Stomach (tissue), 9 donors: ENCODE measurements around the gene NGB. TPM values are rescaled to one million over a fixed set of nuclear protein-coding genes. Genes with fewer than 3 reads are reported as not detected.
"Not testable (repeated sequence)": the region's sequence is repeated elsewhere in the genome, so short reads cannot be mapped to it uniquely, and the experiment has no call there.

Experiments
- DNase-seq, 2 donors: peaks; one replicate each; pipeline versions ENCODE4 v3.0.0 to v3.0.0-alpha.2; 2013 to 2019
- H3K27ac ChIP-seq, 5 donors: fragments of 200-600 bp in 4 of 5; sonication (generic) in 4 of 5; one replicate each; pipeline ENCODE4 v1.5.1; 2013 to 2019; ENCODE audit warnings: mild to moderate bottlenecking in 1 of 5, moderate library complexity in 1 of 5
- H3K27me3 ChIP-seq, 3 donors: fragments of 200-600 bp; sonication (generic); one replicate each; pipeline ENCODE4 v1.5.1; 2017 to 2019; ENCODE audit warnings: mixed run types in 1 of 3
- H3K36me3 ChIP-seq, 4 donors: fragments of 200-600 bp; sonication (generic); 1 replicate in 3 of 4; 2 replicates in 1 of 4; pipeline ENCODE4 v1.5.1; 2016 to 2019
- H3K4me1 ChIP-seq, 4 donors: fragments of 200-600 bp; sonication (generic); one replicate each; pipeline ENCODE4 v1.5.1; 2016 to 2019
- H3K4me3 ChIP-seq, 4 donors: fragments of 200-600 bp; sonication (generic) in 3 of 4; one replicate each; pipeline ENCODE4 v1.5.1; 2016 to 2019; ENCODE audit warnings: mild to moderate bottlenecking in 1 of 4
- H3K9me3 ChIP-seq, 4 donors: fragments of 200-600 bp; sonication (generic); one replicate each; pipeline ENCODE4 v1.5.1; 2016 to 2019
- CTCF ChIP-seq, 7 experiments: fragments of 450-650 bp in 4 of 7; fragments of 200-600 bp in 3 of 7; sonication (generic) in 3 of 7; IDR thresholded peaks; one replicate each; pipeline ENCODE4 v1.5.1; 2016 to 2019; ENCODE audit warnings: antibody characterized with exemption in 7 of 7, control low read depth in 2 of 7, mild to moderate bottlenecking in 1 of 7
- EP300 ChIP-seq: sonication (generic); formaldehyde crosslinking; IDR thresholded peaks from one replicate; pipeline ENCODE4 v1.6.1; 2017; ENCODE audit warnings: antibody characterized with exemption
- POLR2A ChIP-seq, 4 donors: fragments of 450-650 bp; IDR thresholded peaks; one replicate each; pipeline ENCODE4 v1.6.1; 2016; ENCODE audit warnings: antibody characterized with exemption in 4 of 4, control low read depth in 2 of 4, mild to moderate bottlenecking in 1 of 4, moderate library complexity in 1 of 4
- POLR2AphosphoS5 ChIP-seq, 3 donors: sonication (generic); formaldehyde crosslinking; IDR thresholded peaks; one replicate each; pipeline ENCODE4 v1.6.1; 2016; ENCODE audit warnings: antibody characterized with exemption in 3 of 3
- WGBS, 5 donors: extraction: QIAGEN DNeasy Blood & Tissue Kit in 3 of 5; methylation state at CpG; one replicate each; pipeline versions ENCODE4 v1.1.5 to v1.1.7; 2013 to 2018; 5-methylcytosine and 5-hydroxymethylcytosine counted together
- intact Hi-C: fragments of 100-400 bp; cut with DNase I; formaldehyde crosslinking; loops from one replicate; pipeline ENCODE4 v1.15.1; 2023; ENCODE audit warnings: low total_unique reads
- polyA plus RNA-seq, 3 donors: library from polyadenylated mRNA; stranded (reverse); fragments of 200-250 nt; gene quantifications; one replicate each; pipeline ENCODE4 v1.2.3, GENCODE V29; 2013
- total RNA-seq, 5 donors: library from RNA; depleted of rRNA; stranded (reverse); fragments of >200 nt; gene quantifications; one replicate each; pipeline versions ENCODE4 v1.1.0 to v1.2.3, GENCODE V29; 2014 to 2016
- donor health status: healthy with polysubstance abuse.
- donor health status: Bipolar disorder and iron deficiency.
- donor health status: healthy.

The NGB gene
- total and polyA plus RNA-seq, 8 donors, result 0.18 to 47.2 (median 1.8) TPM; not detected in 3

DNA sequence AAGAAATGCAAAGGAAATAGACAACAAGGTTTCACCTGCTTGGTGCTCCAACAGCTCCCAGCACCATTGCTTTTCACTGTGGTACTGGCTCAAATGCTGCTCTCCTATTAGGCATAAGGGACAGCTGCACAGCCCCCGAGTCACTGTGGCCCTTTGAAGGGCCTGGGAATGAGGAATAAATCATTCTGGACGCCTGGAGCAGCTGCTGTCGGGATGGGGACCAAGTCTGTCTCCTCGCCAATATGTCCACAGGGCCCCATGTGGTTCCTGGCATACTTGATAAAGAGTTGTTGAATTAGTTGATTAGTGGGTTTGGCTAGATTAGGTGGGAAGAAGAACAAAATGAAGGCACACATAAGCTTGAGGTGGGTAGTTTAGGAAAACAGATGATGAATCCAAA, 13.1 kb upstream of the NGB start:
- TF ChIP-seq EP300 (no peak), POLR2A (IDR thresholded peaks at IDR 0.05) (no peak), CTCF (IDR thresholded peaks at IDR 0.05) (no peak), POLR2AphosphoS5 (IDR thresholded peaks at IDR 0.05) (no peak)
- Histone ChIP-seq H3K4me1 (no peaks in the 10 kb centered on the region), H3K27me3 (no peaks in the 10 kb centered on the region), H3K4me3 (no peak overlapping the region), H3K9me3 (no peaks in the 10 kb centered on the region), H3K27ac (no peak overlapping the region), H3K36me3 (peaks cover 50 to 100% (median 95%) of the 10 kb centered on the region in 4 donors)
- 29 to 60% (median 42%) methylated on average over 4 of the region's 4 CpGs for WGBS, 5 donors
- no peak for DNase-seq
- intact Hi-C loops, result no loop called here

DNA sequence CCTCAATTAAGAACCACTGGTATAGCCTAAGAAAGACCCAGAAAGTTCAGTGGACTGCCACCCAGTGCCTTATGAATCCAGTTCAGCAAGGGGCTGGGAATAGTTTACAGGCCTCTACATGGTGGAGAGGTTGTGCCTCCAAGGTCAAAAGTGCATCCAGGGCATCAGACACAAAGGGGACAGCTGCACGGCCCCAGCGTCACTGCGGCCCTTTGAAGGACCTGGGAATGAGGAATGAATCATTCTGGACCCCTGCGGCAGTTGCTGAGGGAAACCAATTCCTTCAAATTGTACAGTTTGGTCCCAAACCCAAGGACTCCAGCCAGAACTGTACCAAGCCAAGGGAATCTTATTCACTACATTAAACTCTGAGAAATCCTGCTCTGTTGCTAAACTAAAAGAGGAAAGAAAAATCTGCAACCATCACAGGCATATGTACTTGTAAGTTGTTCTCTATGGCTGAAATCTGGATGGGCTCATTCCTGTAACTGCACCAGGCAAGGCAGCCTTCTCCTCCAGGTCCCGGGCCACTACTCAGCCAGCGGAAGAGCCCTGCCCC, 10.9 kb upstream of the NGB start:
- H3K9me3 ChIP-seq, result no peaks in the 10 kb centered on the region
- H3K27me3 ChIP-seq, result no peaks in the 10 kb centered on the region
- no peaks in the 10 kb centered on the region for H3K4me1 ChIP-seq
- WGBS, 5 donors, result 90 to 98% (median 94%) methylated on average over 6 of the region's 6 CpGs
- no peak overlapping the region for H3K27ac ChIP-seq
- DNase-seq, result no peak
- no peak for TF ChIP-seq POLR2AphosphoS5 (IDR thresholded peaks at IDR 0.05)
- H3K4me3 ChIP-seq, result no peak overlapping the region
- H3K36me3 ChIP-seq, result peaks cover 53 to 100% (median 97%) of the 10 kb centered on the region in 4 donors
- intact Hi-C loops, result no loop called here

- intact Hi-C loops, H3K27ac ChIP-seq, DNase-seq, H3K4me1 ChIP-seq, H3K4me3 ChIP-seq, H3K27me3 ChIP-seq, H3K9me3 ChIP-seq: not testable (repeated sequence)
- H3K36me3 ChIP-seq, result peaks cover 46 to 100% (median 97%) of the 10 kb centered on the region in 4 donors
- WGBS, 5 donors, result 96 to 100% (median 98%) methylated on average over 4 of the region's 4 CpGs
Measured at GRCh38 chr14:77280921-77281320, 9.9 kb upstream of the NGB start.

- no peaks in the 10 kb centered on the region for H3K4me1 ChIP-seq
- DNase-seq, result no peak
- WGBS, 5 donors, result 89 to 97% (median 93%) methylated on average over 12 to 13 of the region's 13 CpGs
- no peak overlapping the region for H3K4me3 ChIP-seq
- no peak overlapping the region for H3K27ac ChIP-seq
- H3K27me3 ChIP-seq, result no peaks in the 10 kb centered on the region
- no peak for TF ChIP-seq POLR2A (IDR thresholded peaks at IDR 0.05)
- TF ChIP-seq EP300, result no peak
- no peak for TF ChIP-seq POLR2AphosphoS5 (IDR thresholded peaks at IDR 0.05)
- no peak for TF ChIP-seq CTCF (IDR thresholded peaks at IDR 0.05)
- intact Hi-C loops, result no loop called here
- no peaks in the 10 kb centered on the region for H3K9me3 ChIP-seq
- H3K36me3 ChIP-seq, result peaks cover 37 to 98% (median 85%) of the 10 kb centered on the region in 4 donors
Measured at GRCh38 chr14:77279719-77280118, 8.7 kb upstream of the NGB start.

DNA sequence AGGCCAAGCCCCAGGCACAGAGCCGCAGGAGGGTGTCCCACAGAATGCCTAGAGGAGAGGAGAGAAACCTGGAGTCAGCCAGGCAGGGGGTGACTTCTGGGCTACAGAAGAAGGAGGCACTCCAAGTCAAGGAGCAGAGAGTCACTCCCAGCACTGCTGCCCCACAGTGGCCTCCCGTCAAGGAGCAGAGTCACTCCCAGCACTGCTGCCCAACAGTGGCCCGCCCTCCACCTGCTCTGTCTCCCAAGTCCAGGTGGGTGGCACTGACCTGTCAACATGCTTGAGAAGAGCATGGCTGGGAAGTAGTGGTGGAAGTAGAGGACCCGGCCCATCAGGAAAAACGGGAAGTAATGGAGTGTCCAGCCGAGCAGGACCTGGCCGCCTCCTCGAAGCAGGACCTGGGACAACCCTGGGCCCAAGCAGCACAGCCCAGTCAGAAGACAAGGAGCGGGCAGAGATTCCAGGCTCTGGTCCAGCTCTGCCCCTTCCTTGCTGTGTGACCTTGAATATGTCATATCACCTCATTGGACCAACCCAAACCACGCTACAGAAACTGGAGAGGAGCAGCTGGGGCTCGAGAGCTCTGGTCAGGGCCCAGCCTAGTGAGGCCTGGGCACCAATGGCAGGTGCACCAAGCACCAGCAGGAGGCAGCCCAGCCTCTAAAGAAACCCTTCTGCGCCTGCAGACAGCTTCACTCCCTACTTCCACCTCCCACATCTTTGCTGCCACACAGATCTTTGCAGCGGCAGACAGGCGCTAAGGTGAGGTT, 7.6 kb upstream of the NGB start:
- no peak for TF ChIP-seq CTCF (IDR thresholded peaks at IDR 0.05)
- TF ChIP-seq POLR2AphosphoS5 (IDR thresholded peaks at IDR 0.05), result no peak
- TF ChIP-seq POLR2A (IDR thresholded peaks at IDR 0.05), result no peak
- no peak for TF ChIP-seq EP300
- Histone ChIP-seq H3K9me3 (peaks cover 0 to 5% (median 2%) of the 10 kb centered on the region in 4 donors), H3K27ac (no peak overlapping the region), H3K36me3 (peaks cover 31 to 92% (median 74%) of the 10 kb centered on the region in 4 donors), H3K4me1 (no peaks in the 10 kb centered on the region), H3K27me3 (no peaks in the 10 kb centered on the region), H3K4me3 (no peak overlapping the region)
- intact Hi-C loops, result no loop called here
- WGBS, 5 donors, result 91 to 97% (median 94%) methylated on average over 10 to 14 of the region's 14 CpGs
- DNase-seq, result no peak
